Stimulated activated naive B cell treated with anti-CD40 and anti-IgM and Interleukin-4, amounts not matched to agents 10 μg/mL and 1 μg/mL and 100 μg/mL, for 72 hours (primary cell): Measurements from ENCODE around the gene DCAF12.
A peak's percentile ranks its signal among the peaks of the same experiment; 100 is the strongest.

ENCODE experiments used
- ATAC-seq, 2 donors: fragments of 150-1000 bp; cut with Tn5 transposase; replicated peaks; 2 replicates each; pipeline ENCODE4 v1.10.0; 2021; ENCODE audit warnings: moderate library complexity in 1 of 2
- DNase-seq: peaks from one replicate; pipeline ENCODE4 v3.0.0; 2021
- H3K27ac Mint-ChIP-seq: one replicate; pipeline ENCODE4 v1.8.0; 2022; ENCODE audit warnings: mild to moderate bottlenecking, mixed read lengths
- H3K27me3 Mint-ChIP-seq, 2 donors: one replicate each; pipeline ENCODE4 v1.8.0; 2022; ENCODE audit warnings: mixed read lengths in 2 of 2
- H3K36me3 Mint-ChIP-seq, 2 donors: one replicate each; pipeline ENCODE4 v1.8.0; 2022; ENCODE audit warnings: mixed read lengths in 2 of 2, mild to moderate bottlenecking in 1 of 2
- H3K4me1 Mint-ChIP-seq, 2 donors: one replicate each; pipeline ENCODE4 v1.8.0; 2022; ENCODE audit warnings: mixed read lengths in 2 of 2, mild to moderate bottlenecking in 1 of 2
- H3K4me3 Mint-ChIP-seq, 2 donors: one replicate each; pipeline ENCODE4 v1.8.0; 2022; ENCODE audit warnings: mild to moderate bottlenecking in 2 of 2, mixed read lengths in 2 of 2, moderate library complexity in 1 of 2
- H3K9me3 Mint-ChIP-seq, 2 donors: one replicate each; pipeline ENCODE4 v1.8.0; 2022; ENCODE audit warnings: mixed read lengths in 2 of 2, mild to moderate bottlenecking in 1 of 2

DCAF12 gene

GRCh38 chr9:34102796-34103195, 23.7 kb downstream of the DCAF12 start:
- no peaks in the 10 kb centered on the region for H3K9me3 Mint-ChIP-seq
- ATAC-seq = no peak
- no peak overlapping the region for H3K4me3 Mint-ChIP-seq
- H3K27me3 Mint-ChIP-seq = peaks cover 41 to 81% of the 10 kb centered on the region in 2 donors
- H3K36me3 Mint-ChIP-seq = peaks cover 43 to 59% of the 10 kb centered on the region in 2 donors
- no peak overlapping the region for H3K27ac Mint-ChIP-seq
- no peak for DNase-seq
- peaks cover 2 to 6% of the 10 kb centered on the region in 2 donors for H3K4me1 Mint-ChIP-seq

GRCh38 chr9:34098307-34098706, 28.2 kb downstream of the DCAF12 start:
- H3K9me3 Mint-ChIP-seq = no peaks in the 10 kb centered on the region
- peaks cover 24 to 50% of the 10 kb centered on the region in 2 donors for H3K36me3 Mint-ChIP-seq
- peaks cover 3 to 6% of the 10 kb centered on the region in 2 donors for H3K4me1 Mint-ChIP-seq
- peak; percentile 49 to 54 for ATAC-seq
- DNase-seq = no peak
- no peak overlapping the region for H3K27ac Mint-ChIP-seq
- no peak overlapping the region for H3K4me3 Mint-ChIP-seq
- H3K27me3 Mint-ChIP-seq = peaks cover 18 to 65% of the 10 kb centered on the region in 2 donors

- Mint-ChIP-seq H3K4me1 (peaks cover 3 to 6% of the 10 kb centered on the region in 2 donors), H3K27me3 (peaks cover 22 to 67% of the 10 kb centered on the region in 2 donors)
- peak in 1 of 2 donors; percentile 33 for ATAC-seq
Observed at GRCh38 chr9:34097865-34098264, 28.6 kb downstream of the DCAF12 start.

GRCh38 chr9:34096751-34097150, 29.7 kb downstream of the DCAF12 start:
- Mint-ChIP-seq H3K4me3 (no peak overlapping the region), H3K27ac (no peak overlapping the region), H3K4me1 (peaks cover 3 to 15% of the 10 kb centered on the region in 2 donors), H3K36me3 (peaks cover 27 to 51% of the 10 kb centered on the region in 2 donors), H3K27me3 (peaks cover 21 to 66% of the 10 kb centered on the region in 2 donors), H3K9me3 (no peaks in the 10 kb centered on the region)
- ATAC-seq = no peak
- DNase-seq = no peak

More at GRCh38 chr9:34097865-34098264, 28.6 kb downstream of the DCAF12 start:
- Mint-ChIP-seq H3K4me3 (no peak overlapping the region), H3K36me3 (peaks cover 25 to 50% of the 10 kb centered on the region in 2 donors), H3K27ac (no peak overlapping the region), H3K9me3 (no peaks in the 10 kb centered on the region)
- no peak for DNase-seq

- no peak for ATAC-seq
- peaks cover 27 to 66% of the 10 kb centered on the region in 2 donors for H3K27me3 Mint-ChIP-seq
- no peak overlapping the region for H3K27ac Mint-ChIP-seq
- peaks cover 3 to 15% of the 10 kb centered on the region in 2 donors for H3K4me1 Mint-ChIP-seq
- H3K4me3 Mint-ChIP-seq = no peak overlapping the region
- no peaks in the 10 kb centered on the region for H3K9me3 Mint-ChIP-seq
- DNase-seq = no peak
- peaks cover 34 to 78% of the 10 kb centered on the region in 2 donors for H3K36me3 Mint-ChIP-seq
Observed at GRCh38 chr9:34093578-34093977, 32.9 kb downstream of the DCAF12 start.

GRCh38 chr9:34089311-34089710, 37.2 kb downstream of the DCAF12 start:
- no peak for DNase-seq
- H3K27me3 Mint-ChIP-seq = peaks cover 29 to 78% of the 10 kb centered on the region in 2 donors
- peaks cover 2 to 14% of the 10 kb centered on the region in 2 donors for H3K4me1 Mint-ChIP-seq
- H3K27ac Mint-ChIP-seq = no peak overlapping the region
- H3K36me3 Mint-ChIP-seq = peaks cover 41 to 79% of the 10 kb centered on the region in 2 donors
- no peak overlapping the region for H3K4me3 Mint-ChIP-seq
- no peak for ATAC-seq
- no peaks in the 10 kb centered on the region for H3K9me3 Mint-ChIP-seq

GRCh38 chr9:34087370-34087769, 39.1 kb downstream of the DCAF12 start:
- Mint-ChIP-seq H3K4me3 (no peak overlapping the region), H3K36me3 (peaks cover 31 to 64% of the 10 kb centered on the region in 2 donors), H3K4me1 (peaks cover 2 to 10% of the 10 kb centered on the region in 2 donors), H3K27ac (no peak overlapping the region), H3K27me3 (peaks cover 23 to 78% of the 10 kb centered on the region in 2 donors), H3K9me3 (no peaks in the 10 kb centered on the region)
- ATAC-seq (no peak), DNase-seq (no peak)

GRCh38 chr9:34086864-34087263, 39.6 kb downstream of the DCAF12 start:
- no peak overlapping the region for H3K27ac Mint-ChIP-seq
- H3K36me3 Mint-ChIP-seq = peaks cover 26 to 59% of the 10 kb centered on the region in 2 donors
- H3K4me1 Mint-ChIP-seq = peaks cover 2 to 6% of the 10 kb centered on the region in 2 donors
- no peak for DNase-seq
- H3K4me3 Mint-ChIP-seq = no peak overlapping the region
- peaks cover 23 to 77% of the 10 kb centered on the region in 2 donors for H3K27me3 Mint-ChIP-seq
- ATAC-seq = no peak
- H3K9me3 Mint-ChIP-seq = no peaks in the 10 kb centered on the region

- no peak overlapping the region for H3K4me3 Mint-ChIP-seq
- H3K4me1 Mint-ChIP-seq = peaks cover 2 to 6% of the 10 kb centered on the region in 2 donors
- H3K9me3 Mint-ChIP-seq = no peaks in the 10 kb centered on the region
- peaks cover 23 to 73% of the 10 kb centered on the region in 2 donors for H3K27me3 Mint-ChIP-seq
- no peak for DNase-seq
- H3K27ac Mint-ChIP-seq = no peak overlapping the region
- peaks cover 25 to 52% of the 10 kb centered on the region in 2 donors for H3K36me3 Mint-ChIP-seq
- ATAC-seq = no peak
Observed at GRCh38 chr9:34085581-34086500, 40.7 kb downstream of the DCAF12 start.

GRCh38 chr9:34084562-34084961, 41.9 kb downstream of the DCAF12 start:
- Mint-ChIP-seq H3K27ac (no peak overlapping the region), H3K4me1 (peaks cover 2 to 6% of the 10 kb centered on the region in 2 donors), H3K36me3 (peaks cover 25 to 39% of the 10 kb centered on the region in 2 donors), H3K27me3 (peaks cover 16 to 70% of the 10 kb centered on the region in 2 donors), H3K9me3 (no peaks in the 10 kb centered on the region), H3K4me3 (no peak overlapping the region)
- DNase-seq = no peak
- ATAC-seq = no peak

- Mint-ChIP-seq H3K36me3 (no peaks in the 10 kb centered on the region), H3K4me3 (no peak overlapping the region), H3K4me1 (no peaks in the 10 kb centered on the region), H3K9me3 (no peaks in the 10 kb centered on the region), H3K27ac (no peak overlapping the region), H3K27me3 (peaks cover 7 to 39% of the 10 kb centered on the region in 2 donors)
- no peak for ATAC-seq
- DNase-seq = no peak
Observed at GRCh38 chr9:34079181-34079580, 47.3 kb downstream of the DCAF12 start.

GRCh38 chr9:34072868-34073590, 53.5 kb downstream of the DCAF12 start:
- H3K27me3 Mint-ChIP-seq = peaks cover 18 to 39% of the 10 kb centered on the region in 2 donors
- no peak for ATAC-seq
- no peak overlapping the region for H3K27ac Mint-ChIP-seq
- DNase-seq = no peak
- H3K4me3 Mint-ChIP-seq = no peak overlapping the region
- H3K9me3 Mint-ChIP-seq = no peaks in the 10 kb centered on the region
- H3K36me3 Mint-ChIP-seq = no peaks in the 10 kb centered on the region
- no peaks in the 10 kb centered on the region for H3K4me1 Mint-ChIP-seq

- Mint-ChIP-seq H3K9me3 (no peaks in the 10 kb centered on the region), H3K36me3 (no peaks in the 10 kb centered on the region), H3K27me3 (peaks cover 18 to 42% of the 10 kb centered on the region in 2 donors), H3K4me1 (no peaks in the 10 kb centered on the region), H3K4me3 (no peak overlapping the region), H3K27ac (no peak overlapping the region)
- DNase-seq (no peak), ATAC-seq (no peak)
Observed at GRCh38 chr9:34072410-34072809, 54.1 kb downstream of the DCAF12 start.

- Mint-ChIP-seq H3K9me3 (no peaks in the 10 kb centered on the region), H3K27ac (no peak overlapping the region), H3K27me3 (peaks cover 18 to 50% of the 10 kb centered on the region in 2 donors), H3K4me3 (no peak overlapping the region), H3K36me3 (no peaks in the 10 kb centered on the region), H3K4me1 (no peaks in the 10 kb centered on the region)
- ATAC-seq (no peak), DNase-seq (no peak)
Observed at GRCh38 chr9:34070606-34071324, 55.7 kb downstream of the DCAF12 start.
